H9 (cell line): ENCODE results near the gene MAP1B. TPM values are rescaled to one million over a fixed set of nuclear protein-coding genes. Genes with fewer than 3 reads are reported as not detected.

Source experiments
- DNase-seq: peaks from one replicate; pipeline ENCODE4 v3.0.0-alpha.2; 2017
- H2AFZ ChIP-seq: one replicate; pipeline ENCODE4 v1.6.1; 2013; ENCODE audit warnings: mild to moderate bottlenecking, low read length, control low read depth, moderate library complexity
- H2AK5ac ChIP-seq: 2 replicates; pipeline ENCODE4 v1.6.1; 2013; ENCODE audit warnings: low read length, control low read depth, mixed read lengths; ENCODE audit not compliant: insufficient read length
- H2BK120ac ChIP-seq: one replicate; pipeline ENCODE4 v1.6.1; 2013; ENCODE audit warnings: low read depth, mild to moderate bottlenecking, low read length, control low read depth, inconsistent platforms; ENCODE audit not compliant: poor library complexity, severe bottlenecking
- H2BK12ac ChIP-seq: 2 replicates; pipeline ENCODE4 v1.6.1; 2013; ENCODE audit warnings: low read length, control low read depth, mixed read lengths, low read depth; ENCODE audit not compliant: insufficient read length
- H2BK15ac ChIP-seq: 2 replicates; pipeline ENCODE4 v1.6.1; 2013; ENCODE audit warnings: low read depth, low read length, control low read depth
- H2BK20ac ChIP-seq: one replicate; pipeline ENCODE4 v1.6.1; 2013; ENCODE audit warnings: low read depth, mild to moderate bottlenecking, low read length, control low read depth, inconsistent platforms; ENCODE audit not compliant: poor library complexity, severe bottlenecking
- H2BK5ac ChIP-seq: 2 replicates; pipeline ENCODE4 v1.6.1; 2013; ENCODE audit warnings: low read length, control low read depth, mixed read lengths; ENCODE audit not compliant: insufficient read length
- H3K14ac ChIP-seq: 2 replicates; pipeline ENCODE4 v1.6.1; 2013; ENCODE audit warnings: low read length, control low read depth; ENCODE audit not compliant: insufficient read depth
- H3K18ac ChIP-seq: 2 replicates; pipeline ENCODE4 v1.6.1; 2013; ENCODE audit warnings: low read depth, mild to moderate bottlenecking, mixed read lengths, low read length, control low read depth; ENCODE audit not compliant: insufficient read length
- H3K23ac ChIP-seq: 2 replicates; pipeline ENCODE4 v1.6.1; 2013; ENCODE audit warnings: low read length, control low read depth, mixed read lengths, low read depth; ENCODE audit not compliant: insufficient read length
- H3K23me2 ChIP-seq: 2 replicates; pipeline ENCODE4 v1.6.1; 2013; ENCODE audit warnings: low read depth, mild to moderate bottlenecking, mixed read lengths, low read length, control low read depth; ENCODE audit not compliant: insufficient read length, poor library complexity, severe bottlenecking
- H3K27ac ChIP-seq: 2 replicates; pipeline ENCODE4 v1.5.1; 2013; ENCODE audit warnings: low read length, control low read depth, mixed read lengths, low read depth; ENCODE audit not compliant: insufficient read length
- H3K27me3 ChIP-seq: 2 replicates; pipeline ENCODE4 v1.6.1; 2013; ENCODE audit warnings: low read length, control low read depth, inconsistent platforms; ENCODE audit not compliant: insufficient read depth
- H3K4ac ChIP-seq: 2 replicates; pipeline ENCODE4 v1.6.1; 2013; ENCODE audit warnings: low read depth, mild to moderate bottlenecking, control low read depth, inconsistent platforms, low read length, moderate library complexity
- H3K4me1 ChIP-seq: 2 replicates; pipeline ENCODE4 v1.6.1; 2013; ENCODE audit warnings: low read length, control low read depth, inconsistent platforms; ENCODE audit not compliant: insufficient read depth
- H3K4me2 ChIP-seq: 2 replicates; pipeline ENCODE4 v1.6.1; 2013; ENCODE audit warnings: low read length, control low read depth, mixed read lengths; ENCODE audit not compliant: insufficient read length, insufficient read depth
- H3K56ac ChIP-seq: 2 replicates; pipeline ENCODE4 v1.6.1; 2013; ENCODE audit warnings: low read depth, mild to moderate bottlenecking, mixed read lengths, low read length, control low read depth; ENCODE audit not compliant: insufficient read length
- H3K79me1 ChIP-seq: 2 replicates; pipeline ENCODE4 v1.6.1; 2013; ENCODE audit warnings: low read depth, mild to moderate bottlenecking, moderate library complexity, low read length, control low read depth, inconsistent platforms; ENCODE audit not compliant: insufficient read depth, poor library complexity, severe bottlenecking
- H3K79me2 ChIP-seq: 2 replicates; pipeline ENCODE4 v1.6.1; 2013; ENCODE audit warnings: low read length, control low read depth, inconsistent platforms; ENCODE audit not compliant: insufficient read depth
- H3K9ac ChIP-seq: 2 replicates; pipeline ENCODE4 v1.6.1; 2013; ENCODE audit warnings: low read length, control low read depth, mixed read lengths; ENCODE audit not compliant: insufficient read length; ENCODE audit errors: extremely low read depth
- H3K9me3 ChIP-seq: one replicate; pipeline ENCODE4 v1.6.1; 2013; ENCODE audit warnings: low read depth, low read length, inconsistent platforms; ENCODE audit not compliant: control insufficient read depth
- H3T11ph ChIP-seq: one replicate; pipeline ENCODE4 v1.6.1; 2013; ENCODE audit warnings: mild to moderate bottlenecking, low read length, control low read depth, inconsistent platforms
- H4K20me1 ChIP-seq: one replicate; pipeline ENCODE4 v1.6.1; 2013; ENCODE audit not compliant: control insufficient read depth, insufficient read length, insufficient read depth
- H4K5ac ChIP-seq: 2 replicates; pipeline ENCODE4 v1.6.1; 2013; ENCODE audit warnings: low read depth, mild to moderate bottlenecking, mixed read lengths, low read length, control low read depth; ENCODE audit not compliant: insufficient read length
- H4K8ac ChIP-seq: replicated peaks from 2 replicates; pipeline ENCODE4 v1.6.1; 2013; ENCODE audit warnings: low read length, control low read depth, mixed read lengths, low read depth; ENCODE audit not compliant: insufficient read length
- H4K91ac ChIP-seq: 2 replicates; pipeline ENCODE4 v1.6.1; 2013; ENCODE audit warnings: low read depth, mild to moderate bottlenecking, moderate library complexity, mixed read lengths, low read length, control low read depth; ENCODE audit not compliant: insufficient read length
- H3K27ac Mint-ChIP-seq, 3 experiments: 2 replicates in 2 of 3; 3 replicates in 1 of 3; pipeline ENCODE4 v1.8.0; 2020 to 2021; ENCODE audit warnings: mixed read lengths in 3 of 3, mild to moderate bottlenecking in 1 of 3, moderate library complexity in 1 of 3
- H3K27me3 Mint-ChIP-seq: 2 replicates; pipeline ENCODE4 v1.8.0; 2021; ENCODE audit warnings: low read depth, mild to moderate bottlenecking, moderate library complexity, mixed read lengths
- H3K36me3 Mint-ChIP-seq, 3 experiments: 2 replicates in 2 of 3; 3 replicates in 1 of 3; pipeline ENCODE4 v1.8.0; 2020 to 2021; ENCODE audit warnings: low read depth in 3 of 3, mixed read lengths in 3 of 3; ENCODE audit not compliant: insufficient read depth in 1 of 3
- H3K4me1 Mint-ChIP-seq, 2 experiments: 2 replicates each; pipeline ENCODE4 v1.8.0; 2020; ENCODE audit warnings: mixed read lengths in 2 of 2
- H3K4me3 Mint-ChIP-seq, 2 experiments: 2 replicates in 1 of 2; 3 replicates in 1 of 2; pipeline ENCODE4 v1.8.0; 2020 to 2021; ENCODE audit warnings: mild to moderate bottlenecking in 2 of 2, mixed read lengths in 2 of 2, moderate library complexity in 1 of 2
- H3K9me3 Mint-ChIP-seq, 2 experiments: 2 replicates in 1 of 2; 3 replicates in 1 of 2; pipeline ENCODE4 v1.8.0; 2020; ENCODE audit warnings: mild to moderate bottlenecking in 2 of 2, mixed read lengths in 2 of 2, moderate library complexity in 1 of 2
- WGBS: extraction: QIAGEN DNeasy Blood & Tissue Kit; methylation state at CpG from one replicate; pipeline ENCODE4 v1.1.7; 2013; ENCODE audit warnings: missing lambda C conversion rate, low lambda C conversion rate, mixed read lengths; ENCODE audit not compliant: insufficient read length; ENCODE audit errors: extremely low coverage; 5-methylcytosine and 5-hydroxymethylcytosine counted together
- total RNA-seq: library from RNA; stranded (reverse); gene quantifications from 2 replicates; pipeline ENCODE4 v1.2.1, GENCODE V29; 2021
- TF ChIP-seq, protein P1 (sequence below): fragments of 200-600 bp; sonication (generic); conservative IDR thresholded peaks from 3 replicates; pipeline ENCODE4 v1.8.0; 2021; ENCODE audit warnings: antibody characterized with exemption, mild to moderate bottlenecking

MAP1B gene
- total RNA-seq, 1 experiment from 2014 or later: 67.5 TPM

DNA sequence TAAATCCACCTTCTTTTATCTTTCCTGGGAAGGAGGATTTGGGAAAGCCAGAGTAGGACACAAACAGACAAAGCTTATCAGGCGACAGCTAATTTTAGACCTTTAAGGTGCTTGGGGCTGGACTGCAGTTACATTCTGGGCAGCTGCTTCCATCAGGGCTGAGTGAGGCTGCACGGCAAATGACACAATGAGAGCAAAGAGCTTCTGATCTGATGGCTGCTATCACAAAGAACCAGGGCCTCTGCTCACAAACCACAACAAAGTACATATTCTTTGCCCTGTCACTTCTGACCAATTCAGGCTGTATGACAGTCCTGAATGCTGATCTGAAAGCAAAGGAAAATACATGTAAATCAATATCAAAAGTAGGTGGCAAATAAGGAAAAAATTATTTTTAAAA lies 119.7 kb downstream of the MAP1B start:
- H2AFZ ChIP-seq: no peak overlapping the region
- no peaks in the 10 kb centered on the region for H3K4me1 ChIP-seq
- H2AK5ac ChIP-seq: no peak overlapping the region
- H3K9ac ChIP-seq: no peak overlapping the region
- H3K56ac ChIP-seq: no peak overlapping the region
- H3K27ac Mint-ChIP-seq: no peak overlapping the region
- no peak overlapping the region for H2BK12ac ChIP-seq
- peaks cover 20 to 59% (median 55%) of the 10 kb centered on the region in 3 experiments; a peak in 6 of 7 replicates for H3K36me3 Mint-ChIP-seq
- no peaks in the 10 kb centered on the region for H4K20me1 ChIP-seq
- no peak overlapping the region for H3K4ac ChIP-seq
- H3K27ac ChIP-seq: no peak overlapping the region
- TF ChIP-seq, protein P1, sequence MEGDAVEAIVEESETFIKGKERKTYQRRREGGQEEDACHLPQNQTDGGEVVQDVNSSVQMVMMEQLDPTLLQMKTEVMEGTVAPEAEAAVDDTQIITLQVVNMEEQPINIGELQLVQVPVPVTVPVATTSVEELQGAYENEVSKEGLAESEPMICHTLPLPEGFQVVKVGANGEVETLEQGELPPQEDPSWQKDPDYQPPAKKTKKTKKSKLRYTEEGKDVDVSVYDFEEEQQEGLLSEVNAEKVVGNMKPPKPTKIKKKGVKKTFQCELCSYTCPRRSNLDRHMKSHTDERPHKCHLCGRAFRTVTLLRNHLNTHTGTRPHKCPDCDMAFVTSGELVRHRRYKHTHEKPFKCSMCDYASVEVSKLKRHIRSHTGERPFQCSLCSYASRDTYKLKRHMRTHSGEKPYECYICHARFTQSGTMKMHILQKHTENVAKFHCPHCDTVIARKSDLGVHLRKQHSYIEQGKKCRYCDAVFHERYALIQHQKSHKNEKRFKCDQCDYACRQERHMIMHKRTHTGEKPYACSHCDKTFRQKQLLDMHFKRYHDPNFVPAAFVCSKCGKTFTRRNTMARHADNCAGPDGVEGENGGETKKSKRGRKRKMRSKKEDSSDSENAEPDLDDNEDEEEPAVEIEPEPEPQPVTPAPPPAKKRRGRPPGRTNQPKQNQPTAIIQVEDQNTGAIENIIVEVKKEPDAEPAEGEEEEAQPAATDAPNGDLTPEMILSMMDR: no peak
- DNase-seq: no peak
- no peak overlapping the region for H2BK15ac ChIP-seq
- no peak overlapping the region for H4K5ac ChIP-seq
- H3K9me3 ChIP-seq: no peaks in the 10 kb centered on the region
- no peaks in the 10 kb centered on the region for H3K27me3 Mint-ChIP-seq
- no peak overlapping the region for H2BK120ac ChIP-seq
- no peaks in the 10 kb centered on the region for H3K79me2 ChIP-seq
- WGBS: no CpG with 5 or more reads among the region's 2 CpGs
- no peaks in the 10 kb centered on the region for H3K23me2 ChIP-seq
- no peak overlapping the region for H3K23ac ChIP-seq
- H3K27me3 ChIP-seq: no peaks in the 10 kb centered on the region
- H2BK5ac ChIP-seq: no peak overlapping the region
- H4K91ac ChIP-seq: no peak overlapping the region
- no peaks in the 10 kb centered on the region for H3K9me3 Mint-ChIP-seq
- H4K8ac ChIP-seq: no peak overlapping the region
- no peaks in the 10 kb centered on the region; a peak in 1 of 4 replicates for H3K4me1 Mint-ChIP-seq
- no peaks in the 10 kb centered on the region for H3K79me1 ChIP-seq
- no peak overlapping the region for H3K4me3 Mint-ChIP-seq
- no peak overlapping the region for H3K14ac ChIP-seq
- no peak overlapping the region for H3K4me2 ChIP-seq
- no peak overlapping the region for H3K18ac ChIP-seq
- no peak overlapping the region for H3T11ph ChIP-seq
- no peak overlapping the region for H2BK20ac ChIP-seq
